ENCODE results near the gene MYRF.

- no peak for TF ChIP-seq TAF1 (IDR thresholded peaks at IDR 0.05; ENCODE audit: low read depth)
- peak; percentile 97 for TF ChIP-seq RAD21 (IDR thresholded peaks at IDR 0.05; ENCODE audit: low read depth)
- TF ChIP-seq CREB1 (IDR thresholded peaks at IDR 0.05; ENCODE audit: low read depth) = no peak
- TF ChIP-seq EGR1 (IDR thresholded peaks at IDR 0.05) = no peak
- peak; percentile 69 for TF ChIP-seq MAX (IDR thresholded peaks at IDR 0.05)
- TF ChIP-seq REST (IDR thresholded peaks at IDR 0.05; ENCODE audit: low read depth) = no peak
- TF ChIP-seq CEBPB (IDR thresholded peaks at IDR 0.05) = no peak
- no peak for TF ChIP-seq TEAD4 (IDR thresholded peaks at IDR 0.05)
- TF ChIP-seq YY1 (IDR thresholded peaks at IDR 0.05; ENCODE audit: low read depth) = no peak
- no peak for TF ChIP-seq ZBTB7A (IDR thresholded peaks at IDR 0.05; ENCODE audit: low read depth)
- no peak for TF ChIP-seq TCF12 (IDR thresholded peaks at IDR 0.05; ENCODE audit: low read depth)
- TF ChIP-seq EP300 (IDR thresholded peaks at IDR 0.05; ENCODE audit: borderline replicate concordance) = no peak
- TF ChIP-seq FOXM1 (IDR thresholded peaks at IDR 0.05; ENCODE audit: borderline replicate concordance, low read depth) = no peak
These were observed 19.1 kb upstream of the MYRF start for GRCh38 chr11:61733120-61733978.
